H1 (cell line): ENCODE data around the gene IQCK. TPM values are rescaled to one million over a fixed set of nuclear protein-coding genes. Genes with fewer than 3 reads are reported as not detected.

ENCODE experiments used
- CTCF ChIA-PET: fragments of 300-600 bp; sonication (Branson Sonifier 250); formaldehyde crosslinking; loops from one replicate; lab custom pipeline; 2021; ENCODE audit not compliant: partially characterized antibody; lab: Charles Lee
- POLR2A ChIA-PET: fragments of 300-600 bp; sonication (Branson Sonifier 250); formaldehyde crosslinking; loops from one replicate; lab custom pipeline; 2021; ENCODE audit warnings: inconsistent platforms; ENCODE audit not compliant: partially characterized antibody; lab: Charles Lee
- DNase-seq, 2 experiments: peaks; one replicate each; pipeline versions ENCODE4 v3.0.0 to v3.0.0-alpha.2; 2010 to 2022; ENCODE audit warnings: low spot score in 2 of 2, low read depth in 1 of 2, mixed read lengths in 1 of 2
- FAIRE-seq: peaks from 2 replicates; lab custom pipeline; 2011; peaks lifted over from hg19 to GRCh38; lab: Jason Lieb, UNC
- H2AFZ ChIP-seq: 2 replicates; pipeline ENCODE4 v1.8.1; 2012; ENCODE audit warnings: low read length, inconsistent platforms
- H2AK5ac ChIP-seq: 2 replicates; pipeline ENCODE4 v1.6.1; 2013; ENCODE audit warnings: low read depth, low read length
- H2BK120ac ChIP-seq: replicated peaks from 2 replicates; pipeline ENCODE3; 2013; ENCODE audit warnings: low read depth, low read length, inconsistent platforms
- H2BK12ac ChIP-seq: 2 replicates; pipeline ENCODE4 v1.6.1; 2013; ENCODE audit warnings: low read depth, low read length
- H2BK15ac ChIP-seq: 2 replicates; pipeline ENCODE4 v1.6.1; 2013; ENCODE audit warnings: low read length
- H2BK20ac ChIP-seq: 2 replicates; pipeline ENCODE4 v1.6.1; 2013; ENCODE audit warnings: low read length
- H2BK5ac ChIP-seq: 2 replicates; pipeline ENCODE4 v1.6.1; 2013; ENCODE audit warnings: low read depth, low read length
- H3K14ac ChIP-seq: 2 replicates; pipeline ENCODE4 v1.6.1; 2013; ENCODE audit warnings: inconsistent platforms; ENCODE audit not compliant: insufficient read length
- H3K18ac ChIP-seq: 2 replicates; pipeline ENCODE4 v1.6.1; 2013; ENCODE audit warnings: low read length; ENCODE audit errors: extremely low read depth
- H3K23ac ChIP-seq: 2 replicates; pipeline ENCODE4 v1.6.1; 2013; ENCODE audit warnings: inconsistent platforms; ENCODE audit not compliant: insufficient read length
- H3K23me2 ChIP-seq: 2 replicates; pipeline ENCODE4 v1.6.1; 2013; ENCODE audit warnings: low read depth, low read length
- H3K27ac ChIP-seq: 2 replicates; pipeline ENCODE4 v1.6.1; 2011; ENCODE audit warnings: low read depth, low read length, inconsistent platforms
- H3K27me3 ChIP-seq, 4 experiments: replicated peaks in 1 of 4; 1 replicate in 1 of 4; 2 replicates in 3 of 4; pipeline versions ENCODE4 v1.6.1 to v1.8.1; 2011 to 2013; ENCODE audit warnings: low read length in 3 of 4, mild to moderate bottlenecking in 3 of 4, inconsistent platforms in 2 of 4, mixed read lengths in 2 of 4, moderate library complexity in 1 of 4; ENCODE audit not compliant: control insufficient read depth in 3 of 4, insufficient read depth in 3 of 4; ENCODE audit errors: extremely low read depth in 1 of 4
- H3K36me3 ChIP-seq, 4 experiments: 2 replicates each; pipeline versions ENCODE4 v1.6.1 to v1.8.1; 2011 to 2013; ENCODE audit warnings: mild to moderate bottlenecking in 4 of 4, low read length in 3 of 4, moderate library complexity in 2 of 4, control low read depth in 1 of 4, inconsistent platforms in 1 of 4; ENCODE audit not compliant: insufficient read depth in 4 of 4, control insufficient read depth in 2 of 4
- H3K4ac ChIP-seq: replicated peaks from 2 replicates; pipeline ENCODE3; 2013; ENCODE audit warnings: low read length, low read depth, mixed read lengths, inconsistent platforms; ENCODE audit not compliant: insufficient read length
- H3K4me1 ChIP-seq, 4 experiments: replicated peaks in 1 of 4; 1 replicate in 1 of 4; 2 replicates in 3 of 4; pipeline versions ENCODE4 v1.6.1 to v1.8.1; 2011 to 2013; ENCODE audit warnings: low read length in 3 of 4, inconsistent platforms in 2 of 4, mixed read lengths in 1 of 4; ENCODE audit not compliant: insufficient read depth in 4 of 4, control insufficient read depth in 3 of 4
- H3K4me2 ChIP-seq, 2 experiments: 2 replicates each; pipeline versions ENCODE4 v1.6.1 to v1.8.1; 2011 to 2013; ENCODE audit warnings: low read depth in 2 of 2, low read length in 2 of 2, control low read depth in 1 of 2, inconsistent platforms in 1 of 2, mild to moderate bottlenecking in 1 of 2; ENCODE audit not compliant: insufficient read depth in 1 of 2
- H3K4me3 ChIP-seq, 4 experiments: fragments of 200-600, 300-600 bp in 1 of 4; sonication (generic), shearing (Covaris generic), sonication (Bioruptor Twin) in 1 of 4; 2 replicates each; pipeline versions ENCODE4 v1.5.1 to v1.8.1; 2011 to 2016; ENCODE audit warnings: low read length in 4 of 4, low read depth in 3 of 4, control low read depth in 2 of 4, inconsistent platforms in 2 of 4, mild to moderate bottlenecking in 2 of 4, mixed read lengths in 1 of 4, moderate library complexity in 1 of 4; ENCODE audit not compliant: insufficient read depth in 2 of 4; ENCODE audit errors: extremely low read depth in 1 of 4
- H3K56ac ChIP-seq: replicated peaks from 2 replicates; pipeline ENCODE3; 2013; ENCODE audit warnings: low read depth, mild to moderate bottlenecking, mixed read lengths, low read length, inconsistent platforms; ENCODE audit not compliant: insufficient read length
- H3K79me1 ChIP-seq: 2 replicates; pipeline ENCODE4 v1.6.1; 2013; ENCODE audit warnings: low read depth, low read length, control low read depth
- H3K79me2 ChIP-seq, 2 experiments: 2 replicates each; pipeline versions ENCODE4 v1.6.1 to v1.8.1; 2012 to 2013; ENCODE audit warnings: low read length in 2 of 2, mild to moderate bottlenecking in 2 of 2, inconsistent platforms in 1 of 2; ENCODE audit not compliant: insufficient read depth in 2 of 2, control insufficient read depth in 1 of 2
- H3K9ac ChIP-seq, 4 experiments: replicated peaks in 1 of 4; 1 replicate in 1 of 4; 2 replicates in 3 of 4; pipeline versions ENCODE4 v1.6.1 to v1.8.1; 2011 to 2013; ENCODE audit warnings: low read depth in 3 of 4, low read length in 3 of 4, control low read depth in 2 of 4, mild to moderate bottlenecking in 2 of 4, moderate library complexity in 2 of 4, inconsistent platforms in 1 of 4; ENCODE audit errors: extremely low read depth in 1 of 4
- H3K9me3 ChIP-seq, 2 experiments: 2 replicates each; pipeline versions ENCODE4 v1.6.1 to v1.8.1; 2012 to 2013; ENCODE audit warnings: mild to moderate bottlenecking in 2 of 2, moderate library complexity in 2 of 2, control low read depth in 1 of 2, inconsistent platforms in 1 of 2, low read depth in 1 of 2, low read length in 1 of 2, mixed read lengths in 1 of 2; ENCODE audit not compliant: insufficient read depth in 2 of 2
- H4K20me1 ChIP-seq, 2 experiments: replicated peaks in 1 of 2; 2 replicates each; pipeline versions ENCODE3 to v1.8.1; 2011 to 2013; ENCODE audit warnings: inconsistent platforms in 2 of 2, low read length in 2 of 2, mild to moderate bottlenecking in 1 of 2; ENCODE audit not compliant: insufficient read depth in 2 of 2, control insufficient read depth in 1 of 2
- H4K5ac ChIP-seq: 2 replicates; pipeline ENCODE4 v1.6.1; 2013; ENCODE audit warnings: low read length, low read depth, mixed read lengths, inconsistent platforms; ENCODE audit not compliant: insufficient read length
- H4K8ac ChIP-seq: 2 replicates; pipeline ENCODE4 v1.8.0; 2013; ENCODE audit warnings: mild to moderate bottlenecking, moderate library complexity, low read length, inconsistent platforms; ENCODE audit not compliant: insufficient read depth; ENCODE audit errors: extremely low read depth
- H4K91ac ChIP-seq: replicated peaks from 2 replicates; pipeline ENCODE3; 2013; ENCODE audit warnings: low read length, mixed read lengths, inconsistent platforms; ENCODE audit not compliant: insufficient read length
- RNF2 ChIP-seq: fragments of 200-900, 300-1000 bp; sonication (generic); IDR thresholded peaks from 2 replicates; pipeline ENCODE4 v1.7.1; 2016; ENCODE audit warnings: borderline replicate concordance, low read depth, mild to moderate bottlenecking, antibody characterized with exemption, low read length; ENCODE audit not compliant: poor library complexity, severe bottlenecking; ENCODE audit errors: missing control alignments
- TEAD4 ChIP-seq: IDR thresholded peaks from 2 replicates; pipeline ENCODE4 v1.6.1; 2012; ENCODE audit warnings: low read depth, low read length, inconsistent platforms, mixed read lengths
- YY1 ChIP-seq: IDR thresholded peaks from 2 replicates; pipeline ENCODE4 v1.6.1; 2011; ENCODE audit warnings: low read depth, mild to moderate bottlenecking, low read length
- WGBS, 2 experiments: shearing (Covaris generic) in 1 of 2; methylation state at CpG; one replicate each; pipeline versions ENCODE4 v1.1.6 to v1.1.7; 2013 to 2015; ENCODE audit warnings: low lambda C conversion rate in 2 of 2, mixed read lengths in 2 of 2, inconsistent platforms in 1 of 2, low coverage in 1 of 2, missing lambda C conversion rate in 1 of 2; ENCODE audit not compliant: insufficient replicate concordance in 2 of 2, insufficient coverage in 1 of 2, insufficient read length in 1 of 2; ENCODE audit errors: extremely low coverage in 1 of 2, missing lambda C conversion rate in 1 of 2; 5-methylcytosine and 5-hydroxymethylcytosine counted together
- polyA plus RNA-seq, 7 experiments: library from polyadenylated mRNA; depleted of rRNA in 3 of 7; stranded (reverse) in 5 of 7; unstranded in 2 of 7; fragments of >200 nt in 5 of 7; fragments of 200-250 nt in 2 of 7; gene quantifications; 1 replicate in 5 of 7; 2 replicates in 1 of 7; 4 replicates in 1 of 7; pipeline versions ENCODE4 v1.2.1 to v1.2.3, GENCODE V29; 2011 to 2013; ENCODE audit warnings: missing spikeins in 2 of 7, mixed read lengths in 2 of 7
- total RNA-seq: library from RNA; stranded (reverse); fragmentation: NEBNext Ultra II Directional; extraction: Animal tissue kit (Norgen Biotek cat#: 25700); gene quantifications from 2 replicates; pipeline ENCODE4 v1.2.1, GENCODE V29; 2021

The IQCK gene
- total and polyA plus RNA-seq, 2 of the 8 experiments (the other 6 are each of a cell fraction or from before 2014, with no cell fraction given), result 6.2 to 9.3 TPM

- Histone ChIP-seq H4K8ac (no peak overlapping the region), H2BK20ac (no peak overlapping the region), H3K56ac (no peak overlapping the region), H2AFZ (no peak overlapping the region), H2BK15ac (no peak overlapping the region), H3K4me1 (peaks cover 9 to 42% (median 23%) of the 10 kb centered on the region in 4 experiments), H4K5ac (no peak overlapping the region), H3K4me2 (no peak overlapping the region), H2BK5ac (peak overlapping the region; percentile 12; the same call in 1 of the 2 replicates), H3K79me2 (peaks cover 30 to 98% of the 10 kb centered on the region in 2 experiments), H3K23me2 (peaks cover 2% of the 10 kb centered on the region; the same call in 1 of the 2 replicates), H2AK5ac (peak overlapping the region; percentile 77; the same call in 1 of the 2 replicates), H3K79me1 (peaks cover 46% of the 10 kb centered on the region), H3K36me3 (peaks cover 4 to 44% (median 14%) of the 10 kb centered on the region in 4 experiments; a peak in 6 of 8 replicates), H3K27ac (no peak overlapping the region), H3K9me3 (no peaks in the 10 kb centered on the region; a peak in 1 of 4 replicates), H4K91ac (no peak overlapping the region), H4K20me1 (peaks cover 21 to 31% of the 10 kb centered on the region in 2 experiments), H3K9ac (no peak overlapping the region), H2BK12ac (no peak overlapping the region), H3K4me3 (0 out of 8 replicates have a peak overlapping the region, but pooled peaks of 1 of the 4 experiments have one; percentile 5), H3K23ac (no peak overlapping the region), H3K4ac (no peak overlapping the region), H3K14ac (no peak overlapping the region), H2BK120ac (no peak overlapping the region), H3K18ac (no peak overlapping the region), H3K27me3 (no peaks in the 10 kb centered on the region)
- DNase-seq (no peak), FAIRE-seq (no peak)
- CTCF ChIA-PET, result interaction anchor here (0.6 to 3.0 kb wide), 8 partner anchors 8 to 275 kb away, joined by 3 to 7 read pairs (median 4); partner anchors contain the start of gene GPRC5B
- WGBS, 2 experiments, result 88% methylated on average over 10 of the region's 10 CpGs; no CpG with 5 or more reads in 1 of the 2 experiments
- POLR2A ChIA-PET, result interaction anchor here (0.8 to 11.4 kb wide), 7 partner anchors 8 to 205 kb away, joined by 3 to 114 read pairs (median 4); partner anchors contain the start of genes IQCK and KNOP1
- TF ChIP-seq TEAD4 (no peak), YY1 (peak; percentile 32; the same call in 1 of the 2 replicates), RNF2 (no peak)
Observed at GRCh38 chr16:19876501-19877059, 158.5 kb downstream of the IQCK start.
